ENCODE results near the gene HSF4.
A peak's percentile ranks its signal among the peaks of the same experiment; 100 is the strongest.

HSF4 gene

DNA sequence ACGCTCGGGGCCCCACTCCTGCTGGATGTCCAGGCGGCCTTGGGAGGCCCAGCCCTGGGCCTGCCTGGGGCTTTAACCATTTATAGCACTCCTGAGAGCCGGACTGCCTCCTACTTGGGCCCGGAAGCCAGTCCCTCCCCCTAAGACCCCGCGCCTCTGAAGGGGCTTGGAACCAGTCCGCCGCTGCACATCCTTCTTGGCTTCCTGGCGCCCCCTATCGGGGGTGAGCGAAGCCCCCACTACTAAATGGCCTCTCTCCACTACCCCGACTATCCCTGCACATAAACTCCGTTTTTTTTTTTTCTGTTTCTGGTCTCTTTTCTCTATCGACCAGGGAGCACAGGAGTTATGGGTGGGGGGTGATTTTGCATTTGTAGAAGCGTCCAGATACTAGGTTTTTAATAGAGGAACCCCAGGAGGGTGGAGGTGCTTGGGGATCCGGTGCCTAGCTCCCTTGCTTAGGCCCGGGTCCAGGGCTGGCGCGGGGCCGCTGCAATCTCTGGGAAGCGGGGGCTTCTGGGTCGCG is 5.2 kb downstream of the HSF4 start:
- no peak for FAIRE-seq

DNA sequence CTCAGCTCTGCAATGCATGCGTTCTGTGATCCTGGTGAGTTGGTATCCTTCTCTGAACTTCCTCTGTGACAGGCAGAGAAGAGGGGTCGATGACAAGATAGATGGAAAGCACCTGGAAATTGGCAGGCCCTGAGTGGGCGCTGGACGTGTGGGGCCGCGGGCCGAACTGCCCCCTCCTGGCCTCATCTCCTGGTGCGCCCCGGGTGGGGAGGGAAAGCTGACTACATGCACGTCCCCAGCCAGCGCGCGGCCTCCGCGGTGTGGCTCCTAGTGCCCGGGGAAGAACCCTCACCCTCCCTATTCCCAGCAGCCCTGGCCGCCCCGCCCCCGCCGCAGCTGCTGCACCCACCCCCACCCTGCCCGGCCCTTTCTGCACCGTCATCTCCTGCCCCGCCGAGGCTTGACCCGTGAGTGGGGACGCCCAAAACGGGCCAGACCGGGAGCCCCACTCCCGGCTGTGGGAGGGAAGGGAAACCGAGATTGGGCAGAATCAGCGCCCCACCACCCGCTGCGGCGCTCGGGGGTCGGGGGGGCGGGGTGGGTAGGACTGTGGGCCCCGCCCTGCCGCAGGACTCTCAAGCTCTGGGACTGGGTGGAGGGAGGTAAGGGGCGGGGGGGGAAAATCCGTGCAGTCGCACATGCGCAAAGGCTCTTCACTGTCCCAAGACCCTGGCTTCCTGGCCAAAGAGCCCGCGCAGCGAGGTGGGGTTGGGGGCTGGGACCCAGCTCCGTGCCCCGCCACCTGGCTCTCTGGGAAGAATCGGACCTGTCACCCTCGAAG is 5.8 kb downstream of the HSF4 start, which contains the start of gene NOL3:
TSS of gene NOL3 (plus strand) at position 371 of the 781 bp plus-strand sequence.
- FAIRE-seq, result no peak

- no peak for FAIRE-seq
Observed at GRCh38 chr16:67170949-67171649, 6.6 kb downstream of the HSF4 start.

DNA sequence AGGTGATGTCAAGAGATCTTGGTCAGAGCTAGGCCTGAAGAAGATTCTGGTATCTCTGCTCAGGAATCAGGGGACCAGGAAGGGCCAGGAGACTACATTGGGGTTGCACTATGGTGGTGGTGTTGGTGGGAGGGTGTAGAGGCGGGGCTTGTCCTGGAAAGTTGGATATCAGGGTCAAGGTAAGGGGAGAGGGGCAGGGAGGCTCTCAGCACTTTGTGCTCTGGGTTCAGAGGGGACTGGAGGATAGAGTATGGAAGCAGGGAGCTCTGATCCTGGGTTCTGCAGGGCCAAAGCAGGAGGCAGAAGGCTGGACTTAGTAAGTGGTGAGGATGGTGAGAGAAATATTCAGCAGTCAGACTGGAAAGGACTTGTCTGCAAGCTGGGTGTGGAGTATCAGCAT is 8.8 kb downstream of the HSF4 start:
- no peak for FAIRE-seq

DNA sequence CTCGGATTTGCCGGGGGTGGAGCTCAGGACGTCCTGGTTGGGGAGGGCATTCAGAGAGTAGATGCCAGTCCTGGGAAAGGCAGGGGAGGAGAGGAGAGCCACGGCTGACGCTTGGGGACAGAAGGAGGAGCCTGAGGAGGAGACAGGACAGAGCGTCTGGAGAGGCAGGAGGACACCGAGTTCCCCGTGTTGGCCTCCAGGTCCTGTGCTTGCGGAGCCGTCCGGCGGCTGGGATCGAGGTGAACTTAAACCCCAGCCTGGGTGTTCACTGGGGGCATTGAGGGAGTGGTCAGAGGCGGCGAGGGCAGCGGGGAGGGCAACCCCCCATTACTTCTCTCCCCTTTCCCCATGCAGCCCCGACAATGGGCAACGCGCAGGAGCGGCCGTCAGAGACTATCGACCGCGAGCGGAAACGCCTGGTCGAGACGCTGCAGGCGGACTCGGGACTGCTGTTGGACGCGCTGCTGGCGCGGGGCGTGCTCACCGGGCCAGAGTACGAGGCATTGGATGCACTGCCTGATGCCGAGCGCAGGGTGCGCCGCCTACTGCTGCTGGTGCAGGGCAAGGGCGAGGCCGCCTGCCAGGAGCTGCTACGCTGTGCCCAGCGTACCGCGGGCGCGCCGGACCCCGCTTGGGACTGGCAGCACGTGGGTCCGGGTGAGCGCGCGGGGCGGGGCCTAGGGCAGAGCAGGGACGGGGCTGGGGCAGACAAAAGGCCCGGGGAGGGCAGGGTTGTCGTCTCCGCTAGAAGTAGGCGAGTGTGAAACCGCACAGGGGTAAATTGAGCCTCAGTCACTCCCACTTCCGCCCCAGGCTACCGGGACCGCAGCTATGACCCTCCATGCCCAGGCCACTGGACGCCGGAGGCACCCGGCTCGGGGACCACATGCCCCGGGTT is 9.5 kb downstream of the HSF4 start:
- FAIRE-seq, result no peak

- FAIRE-seq, result no peak
Observed at GRCh38 chr16:67174706-67175231, 10.2 kb downstream of the HSF4 start.

DNA sequence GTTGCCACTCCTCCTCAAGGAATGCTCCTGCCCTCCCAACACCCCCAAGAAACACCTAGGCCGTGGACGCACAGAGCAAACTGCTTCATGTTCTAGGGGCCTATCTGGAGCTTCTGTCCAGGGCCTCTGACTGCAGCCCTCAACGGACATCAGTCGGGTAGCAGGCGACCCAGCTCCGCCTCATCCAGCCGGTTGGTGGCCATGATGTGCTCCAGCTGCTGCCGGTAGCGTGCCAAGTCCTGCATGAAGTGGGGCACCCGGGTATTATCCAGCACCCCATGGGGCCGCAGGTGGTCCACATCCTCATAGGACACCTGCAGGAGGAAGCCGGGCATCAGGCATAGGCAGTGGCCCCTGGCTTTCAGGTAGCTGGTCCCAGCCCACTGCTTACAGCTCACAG is 12.1 kb downstream of the HSF4 start:
- no peak for FAIRE-seq

DNA sequence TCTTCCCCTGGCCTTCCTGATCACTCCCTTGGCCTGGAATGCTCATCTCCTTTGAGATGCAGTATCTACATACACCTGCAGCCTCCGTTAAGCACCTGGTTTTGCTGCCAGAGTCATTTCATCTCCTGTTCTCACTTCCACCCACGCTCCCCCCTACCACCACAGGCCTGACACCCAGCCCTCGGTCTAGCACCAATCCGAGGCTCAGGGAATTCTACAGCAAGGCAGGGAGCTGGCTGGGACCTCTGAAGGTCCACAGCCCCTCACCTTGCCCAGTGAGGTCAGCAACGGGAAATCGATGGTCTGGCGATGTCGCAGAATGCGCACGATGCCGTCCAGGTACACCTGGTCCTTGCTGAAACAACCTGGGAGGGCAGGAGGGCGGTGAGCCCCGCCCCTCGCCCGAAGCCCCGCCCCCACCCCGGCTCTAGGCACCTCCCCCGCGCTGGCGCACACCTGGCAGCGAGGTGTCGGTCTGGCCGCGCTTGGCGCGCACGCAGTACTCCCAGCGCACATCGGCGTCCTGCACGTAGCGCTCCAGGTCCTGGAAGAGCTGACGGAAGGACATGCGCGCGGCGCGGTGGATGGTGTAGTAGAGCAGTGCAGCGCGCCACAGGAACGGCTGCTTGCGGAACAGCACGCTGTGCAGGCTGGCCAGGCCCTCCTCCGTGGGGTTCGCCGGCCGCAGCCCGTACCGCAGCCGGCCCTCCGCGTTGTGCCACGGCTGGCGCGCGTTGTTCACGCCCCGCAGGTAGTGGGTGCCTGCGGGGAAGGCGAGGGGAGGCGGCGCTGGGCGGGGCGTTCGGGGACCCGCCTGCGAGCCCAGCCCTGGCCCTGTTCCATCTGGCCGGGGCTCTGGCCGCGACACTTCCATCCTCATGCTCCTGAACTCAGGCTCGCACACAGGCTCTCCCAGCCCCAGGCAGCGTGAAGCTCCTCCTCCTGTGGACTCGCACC is 13.5 kb downstream of the HSF4 start:
- FAIRE-seq, result no peak

DNA sequence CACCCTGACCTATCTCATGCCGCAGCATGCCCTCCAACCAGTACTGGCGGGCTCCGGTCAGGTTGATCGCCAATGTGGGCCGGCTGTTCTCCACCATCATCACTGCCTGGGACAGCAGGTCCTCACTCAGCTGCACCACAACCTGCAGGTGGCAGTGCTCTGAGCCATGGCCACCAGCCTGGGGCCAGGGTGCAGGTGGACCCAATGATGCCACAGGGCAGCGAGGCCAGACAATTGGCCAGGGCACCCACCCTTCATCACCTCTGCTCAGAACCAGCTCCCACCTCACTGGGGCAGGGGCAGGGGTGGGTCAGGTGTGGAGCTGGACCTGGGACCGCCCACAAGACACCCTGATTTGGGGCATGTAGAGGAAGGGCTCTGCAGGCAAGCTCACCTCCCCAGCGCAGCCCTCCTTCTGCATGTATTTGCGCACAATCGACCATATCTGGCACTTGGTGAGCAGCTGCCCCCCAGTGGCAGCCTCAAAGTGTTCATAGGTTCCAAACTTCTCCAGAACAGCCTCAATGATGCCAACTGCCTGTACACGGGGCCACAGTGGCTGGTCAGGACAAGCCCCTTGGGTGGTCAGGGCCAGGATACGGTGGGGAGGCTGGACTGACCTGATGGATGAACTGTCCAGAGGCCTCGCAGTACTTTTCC is 15.0 kb downstream of the HSF4 start:
- no peak for FAIRE-seq

DNA sequence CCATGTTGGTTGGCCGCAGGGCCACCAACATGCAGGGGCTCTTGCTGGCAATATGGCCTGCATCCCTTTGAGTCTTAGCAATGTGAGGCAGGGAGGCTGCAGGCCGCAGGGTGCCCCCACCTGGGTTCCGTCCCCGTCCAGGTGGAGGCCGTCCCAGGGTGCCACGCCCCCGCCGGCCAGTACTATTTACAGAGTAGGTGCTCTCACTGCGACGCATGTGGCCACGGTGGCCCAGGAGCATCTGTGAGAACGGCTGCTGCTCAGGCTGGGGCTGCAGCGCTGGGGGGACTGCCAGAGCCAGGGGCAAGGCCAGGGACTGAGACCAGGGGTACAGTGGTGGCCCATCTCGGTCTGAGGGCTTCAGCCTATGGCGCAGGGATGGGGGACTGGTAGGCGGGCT is 15.6 kb downstream of the HSF4 start:
- FAIRE-seq, result no peak

GRCh38 chr16:67181346-67181745 is 16.8 kb downstream of the HSF4 start:
- FAIRE-seq, result no peak

- no peak for FAIRE-seq
Observed at GRCh38 chr16:67182288-67182687, 17.7 kb downstream of the HSF4 start.

- FAIRE-seq, result no peak
Observed at GRCh38 chr16:67183284-67183626, 18.7 kb downstream of the HSF4 start.

GRCh38 chr16:67183627-67184452 is 19.3 kb downstream of the HSF4 start, which contains the start of gene MATCAP1:
MATCAP1 (minus strand) TSS chr16:67183963; CDS start chr16:67180610, 3,353 bp downstream.
- peak; percentile 95 for FAIRE-seq

- FAIRE-seq, result no peak
Observed at GRCh38 chr16:67184453-67184994, 20.0 kb downstream of the HSF4 start.

GRCh38 chr16:67184995-67185650 is 20.6 kb downstream of the HSF4 start:
- no peak for FAIRE-seq

GRCh38 chr16:67185651-67186134 is 21.1 kb downstream of the HSF4 start:
- FAIRE-seq, result no peak

- no peak for FAIRE-seq
Observed at GRCh38 chr16:67186550-67186950, 22.0 kb downstream of the HSF4 start.

Data from A204.1 (cell line).